ENCODE data around the gene MOCS1. TPM values are rescaled to one million over a fixed set of nuclear protein-coding genes. Genes with fewer than 3 reads are reported as not detected.

Gene MOCS1
- polyA plus RNA-seq, 2 donors = 3.8 to 5.9 TPM

- Histone ChIP-seq H3K27ac (ENCODE audit: low read depth in 2 of 2, low read length in 1 of 2) (no peak overlapping the region), H3K36me3 (ENCODE audit: control insufficient read depth in 2 of 2, insufficient read depth in 2 of 2, low read length in 1 of 2) (peaks cover 0 to 3% of the 10 kb centered on the region in 2 donors), H3K9me3 (ENCODE audit: control insufficient read depth in 2 of 2, insufficient read depth in 1 of 2, low read depth in 1 of 2, low read length in 1 of 2) (no peaks in the 10 kb centered on the region), H3K27me3 (ENCODE audit: control insufficient read depth in 1 of 2, insufficient read depth in 2 of 2, low read length in 2 of 2) (no peaks in the 10 kb centered on the region), H3K4me1 (ENCODE audit: control insufficient read depth in 2 of 2, insufficient read depth in 2 of 2, low read length in 1 of 2) (no peaks in the 10 kb centered on the region), H3K4me3 (ENCODE audit: low read depth in 1 of 2, low read length in 2 of 2) (no peak overlapping the region)
- 77 to 85% methylated on average over 1 of the region's 1 CpG for WGBS, 2 donors
Observed at GRCh38 chr6:39951716-39952115, 17.5 kb upstream of the MOCS1 start.

DNA sequence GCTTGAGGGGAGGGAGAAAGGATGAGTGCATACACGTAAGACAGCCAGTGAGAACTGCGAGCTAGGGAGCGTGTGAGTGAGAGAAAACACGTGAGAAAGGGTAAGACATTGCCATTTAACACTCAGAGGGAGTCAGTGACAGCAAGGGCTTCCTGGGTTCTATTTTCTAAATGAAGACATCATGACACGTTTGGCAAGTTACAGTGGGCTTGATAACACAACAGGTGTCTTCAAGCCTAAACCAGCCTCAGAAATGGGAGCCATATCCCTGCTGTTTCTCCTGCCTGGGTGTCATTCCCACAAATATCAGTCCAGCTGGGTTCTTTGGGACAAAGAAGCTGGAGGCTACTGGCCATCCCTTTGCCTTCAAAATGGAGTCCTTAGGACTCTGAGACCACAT lies 16.9 kb upstream of the MOCS1 start:
- peaks cover 0 to 3% of the 10 kb centered on the region in 2 donors for H3K36me3 ChIP-seq (ENCODE audit: control insufficient read depth in 2 of 2, insufficient read depth in 2 of 2, low read length in 1 of 2)
- no peak overlapping the region for H3K27ac ChIP-seq (ENCODE audit: low read depth in 2 of 2, low read length in 1 of 2)
- no peak overlapping the region for H3K4me3 ChIP-seq (ENCODE audit: low read depth in 1 of 2, low read length in 2 of 2)
- no peaks in the 10 kb centered on the region for H3K27me3 ChIP-seq (ENCODE audit: control insufficient read depth in 1 of 2, insufficient read depth in 2 of 2, low read length in 2 of 2)
- 81 to 89% methylated on average over 5 of the region's 5 CpGs for WGBS, 2 donors
- no peaks in the 10 kb centered on the region for H3K4me1 ChIP-seq (ENCODE audit: control insufficient read depth in 2 of 2, insufficient read depth in 2 of 2, low read length in 1 of 2)
- no peaks in the 10 kb centered on the region for H3K9me3 ChIP-seq (ENCODE audit: control insufficient read depth in 2 of 2, insufficient read depth in 1 of 2, low read depth in 1 of 2, low read length in 1 of 2)

DNA sequence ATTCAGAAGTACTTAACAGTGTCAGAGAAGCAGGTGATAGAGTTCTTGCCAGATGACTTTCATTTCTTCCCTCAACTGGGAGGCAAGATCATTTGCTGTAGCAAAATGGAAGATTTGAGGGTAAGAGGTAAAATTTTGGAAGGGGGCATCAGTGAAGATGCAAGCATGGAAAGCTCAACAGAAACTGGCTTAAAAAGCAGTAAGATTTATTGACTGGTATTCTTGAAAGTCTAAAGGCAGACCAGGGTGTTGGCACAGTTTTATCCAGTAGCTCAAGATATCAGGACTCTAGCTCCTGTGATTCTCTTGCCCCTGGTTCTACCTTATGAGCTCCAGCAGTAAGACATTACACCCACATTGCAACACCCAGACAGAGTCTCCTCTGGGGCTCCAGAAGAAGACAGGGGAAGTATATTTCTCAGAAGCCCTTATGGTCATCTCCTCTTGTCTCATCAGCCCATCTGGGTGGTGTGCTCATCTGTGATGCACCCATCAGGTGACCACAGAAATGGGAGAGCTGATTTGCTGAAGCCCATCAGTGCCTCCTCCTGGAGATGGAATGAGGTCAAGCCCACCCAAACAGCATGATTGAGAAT lies 16.0 kb upstream of the MOCS1 start:
- Histone ChIP-seq H3K27ac (ENCODE audit: low read depth in 2 of 2, low read length in 1 of 2) (no peak overlapping the region), H3K27me3 (ENCODE audit: control insufficient read depth in 1 of 2, insufficient read depth in 2 of 2, low read length in 2 of 2) (no peaks in the 10 kb centered on the region), H3K4me1 (ENCODE audit: control insufficient read depth in 2 of 2, insufficient read depth in 2 of 2, low read length in 1 of 2) (no peaks in the 10 kb centered on the region), H3K36me3 (ENCODE audit: control insufficient read depth in 2 of 2, insufficient read depth in 2 of 2, low read length in 1 of 2) (peaks cover 0 to 3% of the 10 kb centered on the region in 2 donors), H3K9me3 (ENCODE audit: control insufficient read depth in 2 of 2, insufficient read depth in 1 of 2, low read depth in 1 of 2, low read length in 1 of 2) (no peaks in the 10 kb centered on the region), H3K4me3 (ENCODE audit: low read depth in 1 of 2, low read length in 2 of 2) (no peak overlapping the region)

- WGBS, 2 donors = 66 to 82% methylated on average over 5 of the region's 5 CpGs
- no peak overlapping the region for H3K27ac ChIP-seq (ENCODE audit: low read depth in 2 of 2, low read length in 1 of 2)
- no peaks in the 10 kb centered on the region for H3K4me1 ChIP-seq (ENCODE audit: control insufficient read depth in 2 of 2, insufficient read depth in 2 of 2, low read length in 1 of 2)
- H3K36me3 ChIP-seq (ENCODE audit: control insufficient read depth in 2 of 2, insufficient read depth in 2 of 2, low read length in 1 of 2) = peaks cover 0 to 3% of the 10 kb centered on the region in 2 donors
- no peaks in the 10 kb centered on the region for H3K9me3 ChIP-seq (ENCODE audit: control insufficient read depth in 2 of 2, insufficient read depth in 1 of 2, low read depth in 1 of 2, low read length in 1 of 2)
- H3K27me3 ChIP-seq (ENCODE audit: control insufficient read depth in 1 of 2, insufficient read depth in 2 of 2, low read length in 2 of 2) = no peaks in the 10 kb centered on the region
- H3K4me3 ChIP-seq (ENCODE audit: low read depth in 1 of 2, low read length in 2 of 2) = no peak overlapping the region
Observed at GRCh38 chr6:39948199-39948791, 14.0 kb upstream of the MOCS1 start.

DNA sequence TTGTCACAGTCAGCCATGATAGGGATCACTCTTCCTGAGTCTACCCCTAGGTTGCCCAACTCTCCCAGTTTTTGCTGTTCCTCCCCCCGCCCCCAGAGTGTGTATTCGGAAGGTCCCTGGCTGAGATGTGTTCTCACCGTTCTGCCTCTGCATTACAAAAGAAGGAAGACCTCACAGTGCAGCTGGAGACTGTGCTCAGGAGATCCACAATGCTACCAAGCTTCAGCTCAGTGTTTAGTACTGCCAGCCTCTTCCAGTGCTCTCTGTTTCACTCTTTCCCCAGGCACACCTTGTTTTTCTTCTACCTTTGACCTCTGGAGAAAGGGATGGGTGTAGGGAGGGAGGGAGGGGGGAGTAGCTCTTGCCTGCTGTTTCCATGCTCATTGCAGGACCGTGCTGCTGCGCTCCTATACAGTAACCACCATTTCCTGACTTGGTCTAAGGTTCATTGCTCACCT lies 13.4 kb upstream of the MOCS1 start:
- Histone ChIP-seq H3K27me3 (ENCODE audit: control insufficient read depth in 1 of 2, insufficient read depth in 2 of 2, low read length in 2 of 2) (no peaks in the 10 kb centered on the region), H3K4me3 (ENCODE audit: low read depth in 1 of 2, low read length in 2 of 2) (no peak overlapping the region), H3K4me1 (ENCODE audit: control insufficient read depth in 2 of 2, insufficient read depth in 2 of 2, low read length in 1 of 2) (no peaks in the 10 kb centered on the region), H3K27ac (ENCODE audit: low read depth in 2 of 2, low read length in 1 of 2) (no peak overlapping the region), H3K9me3 (ENCODE audit: control insufficient read depth in 2 of 2, insufficient read depth in 1 of 2, low read depth in 1 of 2, low read length in 1 of 2) (no peaks in the 10 kb centered on the region), H3K36me3 (ENCODE audit: control insufficient read depth in 2 of 2, insufficient read depth in 2 of 2, low read length in 1 of 2) (peaks cover 0 to 3% of the 10 kb centered on the region in 2 donors)
- 52 to 75% methylated on average over 5 of the region's 5 CpGs for WGBS, 2 donors

GRCh38 chr6:39945626-39946025 lies 11.4 kb upstream of the MOCS1 start:
- 39 to 48% methylated on average over 1 of the region's 1 CpG for WGBS, 2 donors
- Histone ChIP-seq H3K27ac (ENCODE audit: low read depth in 2 of 2, low read length in 1 of 2) (peak overlapping the region in 1 of 2 donors; percentile 28), H3K4me1 (ENCODE audit: control insufficient read depth in 2 of 2, insufficient read depth in 2 of 2, low read length in 1 of 2) (no peaks in the 10 kb centered on the region), H3K36me3 (ENCODE audit: control insufficient read depth in 2 of 2, insufficient read depth in 2 of 2, low read length in 1 of 2) (peaks cover 0 to 3% of the 10 kb centered on the region in 2 donors), H3K27me3 (ENCODE audit: control insufficient read depth in 1 of 2, insufficient read depth in 2 of 2, low read length in 2 of 2) (no peaks in the 10 kb centered on the region), H3K9me3 (ENCODE audit: control insufficient read depth in 2 of 2, insufficient read depth in 1 of 2, low read depth in 1 of 2, low read length in 1 of 2) (no peaks in the 10 kb centered on the region), H3K4me3 (ENCODE audit: low read depth in 1 of 2, low read length in 2 of 2) (no peak overlapping the region)

DNA sequence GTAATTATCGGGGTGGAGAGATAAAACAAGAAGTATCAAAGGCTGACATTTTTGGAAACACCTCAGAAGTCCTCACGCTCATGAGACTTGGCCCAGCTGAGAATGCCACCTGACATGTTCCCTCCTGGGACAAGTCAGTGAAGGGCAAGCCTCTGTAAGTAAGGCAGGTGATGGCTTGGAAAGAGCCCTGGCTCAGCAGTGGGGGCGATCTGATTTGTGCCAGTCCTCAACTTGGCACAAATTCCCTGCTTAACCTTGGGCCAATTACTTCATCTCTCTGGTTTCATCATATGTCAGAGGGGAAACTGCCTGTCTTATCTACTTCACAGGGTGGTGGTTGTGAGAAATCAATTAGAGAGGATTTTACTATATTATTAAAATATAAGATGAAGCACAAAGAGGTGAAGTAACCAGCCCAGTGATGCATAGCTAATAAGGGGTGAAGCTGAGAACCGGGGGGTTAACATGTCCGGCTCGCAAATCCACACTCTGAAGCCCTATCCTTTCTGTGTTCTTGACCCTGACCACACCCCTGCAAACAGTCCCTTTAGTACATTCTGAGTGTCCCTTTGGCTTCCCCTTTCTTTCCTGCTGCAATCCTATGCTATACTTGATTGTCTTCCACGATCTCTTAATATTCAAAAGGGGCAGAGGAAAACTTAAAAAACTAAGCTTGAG lies 8.8 kb upstream of the MOCS1 start:
- Histone ChIP-seq H3K4me3 (ENCODE audit: low read depth in 1 of 2, low read length in 2 of 2) (no peak overlapping the region), H3K27ac (ENCODE audit: low read depth in 2 of 2, low read length in 1 of 2) (no peak overlapping the region), H3K4me1 (ENCODE audit: control insufficient read depth in 2 of 2, insufficient read depth in 2 of 2, low read length in 1 of 2) (no peaks in the 10 kb centered on the region), H3K27me3 (ENCODE audit: control insufficient read depth in 1 of 2, insufficient read depth in 2 of 2, low read length in 2 of 2) (no peaks in the 10 kb centered on the region), H3K9me3 (ENCODE audit: control insufficient read depth in 2 of 2, insufficient read depth in 1 of 2, low read depth in 1 of 2, low read length in 1 of 2) (no peaks in the 10 kb centered on the region), H3K36me3 (ENCODE audit: control insufficient read depth in 2 of 2, insufficient read depth in 2 of 2, low read length in 1 of 2) (peaks cover 0 to 3% of the 10 kb centered on the region in 2 donors)
- 71 to 76% methylated on average over 7 of the region's 7 CpGs for WGBS, 2 donors

- Histone ChIP-seq H3K4me3 (ENCODE audit: low read depth in 1 of 2, low read length in 2 of 2) (no peak overlapping the region), H3K36me3 (ENCODE audit: control insufficient read depth in 2 of 2, insufficient read depth in 2 of 2, low read length in 1 of 2) (no peaks in the 10 kb centered on the region), H3K9me3 (ENCODE audit: control insufficient read depth in 2 of 2, insufficient read depth in 1 of 2, low read depth in 1 of 2, low read length in 1 of 2) (no peaks in the 10 kb centered on the region), H3K27ac (ENCODE audit: low read depth in 2 of 2, low read length in 1 of 2) (no peak overlapping the region), H3K4me1 (ENCODE audit: control insufficient read depth in 2 of 2, insufficient read depth in 2 of 2, low read length in 1 of 2) (no peaks in the 10 kb centered on the region), H3K27me3 (ENCODE audit: control insufficient read depth in 1 of 2, insufficient read depth in 2 of 2, low read length in 2 of 2) (no peaks in the 10 kb centered on the region)
- 82 to 85% methylated on average over 4 of the region's 4 CpGs for WGBS, 2 donors
Observed at GRCh38 chr6:39941820-39942219, 7.6 kb upstream of the MOCS1 start.

GRCh38 chr6:39941138-39941537 lies 6.9 kb upstream of the MOCS1 start:
- H3K4me3 ChIP-seq (ENCODE audit: low read depth in 1 of 2, low read length in 2 of 2) = no peak overlapping the region
- H3K27me3 ChIP-seq (ENCODE audit: control insufficient read depth in 1 of 2, insufficient read depth in 2 of 2, low read length in 2 of 2) = no peaks in the 10 kb centered on the region
- H3K4me1 ChIP-seq (ENCODE audit: control insufficient read depth in 2 of 2, insufficient read depth in 2 of 2, low read length in 1 of 2) = no peaks in the 10 kb centered on the region
- no peak overlapping the region for H3K27ac ChIP-seq (ENCODE audit: low read depth in 2 of 2, low read length in 1 of 2)
- no peaks in the 10 kb centered on the region for H3K36me3 ChIP-seq (ENCODE audit: control insufficient read depth in 2 of 2, insufficient read depth in 2 of 2, low read length in 1 of 2)
- H3K9me3 ChIP-seq (ENCODE audit: control insufficient read depth in 2 of 2, insufficient read depth in 1 of 2, low read depth in 1 of 2, low read length in 1 of 2) = no peaks in the 10 kb centered on the region
- 88% methylated on average over 6 of the region's 6 CpGs for WGBS, 2 donors

Data from esophagus (tissue), 2 donors.